M059J (cell line): Measurements from ENCODE around the gene TMEM119. TPM values are rescaled to one million over a fixed set of nuclear protein-coding genes. Genes with fewer than 3 reads are reported as not detected.

Experiments
- DNase-seq: peaks from one replicate; pipeline ENCODE4 v3.0.0-alpha.2; 2012; ENCODE audit warnings: low read depth
- total RNA-seq: library from RNA; depleted of rRNA; stranded (reverse); fragments of >200 nt; shearing (Covaris generic); gene quantifications from 2 replicates; pipeline ENCODE4 v1.2.3, GENCODE V29; 2014

TMEM119 gene
- total RNA-seq, 1 experiment from 2014 or later, result 0.05 TPM

DNA sequence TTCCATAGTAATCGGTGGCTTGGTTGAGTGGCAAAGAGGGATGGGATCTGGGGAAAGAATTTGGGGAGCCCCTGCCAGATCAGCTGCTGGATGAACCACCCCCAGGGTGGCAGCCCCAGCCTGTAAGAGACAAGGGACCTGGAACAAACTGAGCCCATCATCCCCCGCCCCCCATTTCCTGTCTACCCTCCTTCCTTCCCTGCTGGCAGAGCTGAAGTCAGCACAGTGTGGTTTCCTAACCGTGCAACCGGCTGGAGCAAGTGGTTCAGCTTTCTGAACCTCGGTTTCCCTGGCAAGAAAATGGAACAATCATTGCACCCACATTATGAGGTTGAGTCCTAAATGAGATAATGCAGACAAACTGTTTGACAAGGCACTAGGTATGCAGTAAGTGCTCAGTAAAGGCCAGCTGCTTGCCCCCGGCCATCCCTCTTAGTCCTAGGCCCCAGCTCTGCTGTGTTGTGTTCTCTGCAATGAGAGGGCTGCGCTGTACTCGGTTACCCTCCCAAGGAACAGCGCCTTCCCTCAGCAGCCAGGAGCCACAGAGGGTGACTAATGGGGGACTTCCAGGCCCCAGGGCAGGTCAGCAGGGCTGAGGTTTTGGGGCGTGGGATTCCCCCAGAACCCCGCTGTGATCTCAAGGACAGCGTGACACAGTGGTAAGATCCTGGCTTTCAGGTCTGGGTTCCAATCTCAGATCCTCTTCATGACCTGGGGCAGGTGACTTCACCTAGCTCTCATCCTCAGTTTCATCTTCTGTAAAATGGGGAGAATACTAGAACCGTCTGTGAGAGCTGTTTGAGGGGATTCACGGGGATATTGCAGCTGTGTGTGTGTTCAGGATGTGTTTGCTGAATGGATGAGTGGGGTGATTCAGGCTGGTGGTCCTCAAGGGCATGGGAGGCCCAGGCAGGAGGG, 19.3 kb upstream of the TMEM119 start:
- peak; percentile 84 for DNase-seq

DNA sequence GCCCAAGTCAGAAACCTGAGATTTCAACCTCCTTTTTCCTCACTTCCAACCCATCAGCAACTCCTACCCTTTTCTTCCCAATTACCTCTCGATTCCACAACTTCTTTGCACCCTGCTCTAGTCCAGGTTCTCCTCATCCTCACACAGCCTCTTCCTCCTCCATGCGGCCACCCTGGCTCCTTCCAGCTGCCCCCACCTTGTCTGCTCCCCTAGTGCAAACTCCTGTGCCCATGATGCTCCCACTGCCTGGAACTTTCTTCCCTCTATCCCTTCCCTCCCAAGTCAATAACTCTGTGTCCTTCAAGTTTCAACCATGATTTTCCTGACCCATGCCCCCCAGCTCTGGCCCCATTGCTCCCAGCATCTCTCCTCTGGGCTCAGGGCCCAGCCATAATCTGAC, 18.5 kb upstream of the TMEM119 start:
- no peak for DNase-seq

DNA sequence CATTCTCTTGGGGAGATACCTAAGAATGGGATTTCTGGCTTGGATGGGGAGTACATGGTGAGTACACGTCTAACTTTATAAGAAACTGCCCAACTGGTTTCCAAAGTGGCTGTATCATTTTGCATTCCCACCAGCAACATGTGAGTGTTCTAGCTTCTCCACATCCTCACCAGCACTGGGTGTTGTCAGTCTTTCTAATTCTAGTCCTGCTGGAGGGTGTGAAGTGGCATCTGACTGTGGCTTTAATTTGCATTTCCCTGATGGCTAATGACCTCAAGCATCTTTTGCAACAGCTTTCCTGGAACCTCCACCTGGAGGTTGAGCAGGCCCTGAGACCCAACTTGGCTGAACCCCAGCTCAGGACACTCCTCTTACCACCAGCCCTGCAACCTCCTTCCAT, 18.0 kb upstream of the TMEM119 start:
- DNase-seq, result no peak

DNA sequence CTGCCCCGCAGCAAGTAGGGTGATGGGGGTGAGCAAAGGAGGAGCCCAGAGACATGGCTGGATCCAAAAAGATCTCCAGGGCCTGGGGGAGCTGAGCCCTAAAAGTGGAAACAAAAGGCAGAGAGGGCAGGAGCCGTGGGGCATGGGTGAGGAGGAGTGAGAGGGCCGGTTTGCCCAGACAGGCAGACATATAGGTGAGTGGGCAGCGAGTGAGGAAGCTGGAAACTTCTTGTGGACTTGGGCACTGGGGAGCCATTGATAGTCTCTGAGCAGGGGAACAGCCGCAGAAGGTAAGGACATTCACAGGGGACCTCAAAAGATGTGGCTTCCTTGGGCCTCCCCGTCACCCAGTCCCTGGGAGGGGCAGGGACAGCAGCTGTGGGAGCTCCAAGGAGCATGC, 16.8 kb upstream of the TMEM119 start:
- DNase-seq, result no peak

DNA sequence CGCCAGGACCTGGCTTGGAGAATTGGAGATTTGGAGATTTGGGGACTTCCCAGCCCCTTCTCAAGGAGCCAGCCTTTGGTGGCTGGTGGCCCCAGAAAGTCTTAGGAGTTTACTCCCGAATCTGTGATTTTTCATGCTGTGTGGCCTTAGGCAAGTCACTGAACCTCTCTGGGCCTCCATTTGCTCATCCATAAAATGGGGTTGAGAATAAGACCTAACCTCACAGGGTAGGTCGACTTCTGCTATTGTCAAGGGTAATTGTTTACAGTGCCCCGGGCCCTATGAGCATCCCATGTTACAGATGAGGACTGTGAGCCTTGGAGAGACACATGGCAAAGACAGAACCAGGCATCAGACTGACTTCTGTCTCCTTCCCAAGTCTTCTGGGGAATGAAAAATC, 16.2 kb upstream of the TMEM119 start:
- no peak for DNase-seq

DNA sequence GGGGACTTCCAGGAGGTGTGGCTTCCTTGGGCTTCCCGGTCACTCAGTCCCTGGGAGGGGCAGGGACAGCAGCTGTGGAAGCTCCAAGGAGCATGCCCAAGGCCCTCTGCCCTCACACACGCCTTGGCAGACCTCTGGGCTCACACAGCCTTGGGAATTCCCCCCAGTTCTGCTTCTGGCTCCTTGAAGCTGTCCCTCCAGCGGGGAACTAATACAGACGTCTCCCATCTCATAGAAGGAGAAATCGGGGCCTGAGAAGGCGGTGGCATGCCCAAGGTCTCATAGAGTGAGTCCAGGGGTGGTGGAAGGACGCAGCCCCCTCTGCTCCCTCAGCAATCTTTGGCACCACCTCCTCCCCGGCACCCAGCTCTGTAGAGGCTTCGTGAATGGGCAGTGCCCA, 15.7 kb upstream of the TMEM119 start:
- peak; percentile 63 for DNase-seq

DNA sequence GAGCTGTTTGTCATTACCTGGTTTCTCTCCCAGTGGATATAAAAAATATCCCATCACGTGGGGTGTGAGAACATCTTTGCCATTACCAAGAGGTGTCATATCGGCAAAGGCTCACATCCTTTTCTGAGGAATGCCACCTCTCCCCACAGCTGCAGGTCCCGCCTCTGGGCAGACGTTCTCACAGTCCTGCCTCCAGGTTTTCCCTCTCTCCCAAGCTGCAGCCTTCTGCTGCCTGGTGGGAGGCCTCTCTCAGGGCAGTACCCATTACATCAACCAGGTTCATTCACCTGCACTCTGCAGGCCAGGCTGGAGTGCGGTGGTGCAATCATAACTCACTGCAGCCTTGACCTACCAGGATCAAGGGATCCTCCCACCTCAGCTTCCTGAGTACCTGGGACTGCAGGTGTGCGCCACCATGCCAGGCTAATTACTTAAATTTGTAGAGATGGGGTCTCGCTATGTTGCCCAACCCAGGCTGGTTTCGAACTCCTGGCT, 15.0 kb upstream of the TMEM119 start:
- DNase-seq, result peak; percentile 31

DNA sequence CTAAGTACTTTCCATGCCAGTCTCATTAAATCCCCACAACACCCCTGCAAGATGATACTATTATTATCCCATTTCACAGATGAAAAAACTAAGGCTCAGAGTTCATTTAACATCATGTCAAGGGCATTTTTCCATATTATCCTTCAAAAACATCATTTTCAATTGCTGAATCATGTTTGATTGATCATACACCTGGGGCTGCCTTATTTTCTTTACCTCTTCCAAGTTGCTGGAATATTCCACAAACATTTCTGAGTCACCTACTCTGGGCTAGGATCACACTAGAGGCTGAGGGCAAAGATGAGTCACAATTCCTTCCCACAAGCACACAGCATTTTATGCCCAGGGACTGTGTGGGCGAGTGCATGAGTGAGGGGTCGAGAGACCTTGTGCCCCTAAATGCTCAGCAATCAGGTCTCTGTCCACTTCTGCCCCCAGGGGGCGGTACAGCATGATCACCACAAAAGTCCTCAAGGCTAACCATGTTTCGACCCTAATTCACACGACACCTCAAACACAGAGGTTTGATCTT, 14.1 kb upstream of the TMEM119 start:
- DNase-seq, result peak; percentile 94

DNA sequence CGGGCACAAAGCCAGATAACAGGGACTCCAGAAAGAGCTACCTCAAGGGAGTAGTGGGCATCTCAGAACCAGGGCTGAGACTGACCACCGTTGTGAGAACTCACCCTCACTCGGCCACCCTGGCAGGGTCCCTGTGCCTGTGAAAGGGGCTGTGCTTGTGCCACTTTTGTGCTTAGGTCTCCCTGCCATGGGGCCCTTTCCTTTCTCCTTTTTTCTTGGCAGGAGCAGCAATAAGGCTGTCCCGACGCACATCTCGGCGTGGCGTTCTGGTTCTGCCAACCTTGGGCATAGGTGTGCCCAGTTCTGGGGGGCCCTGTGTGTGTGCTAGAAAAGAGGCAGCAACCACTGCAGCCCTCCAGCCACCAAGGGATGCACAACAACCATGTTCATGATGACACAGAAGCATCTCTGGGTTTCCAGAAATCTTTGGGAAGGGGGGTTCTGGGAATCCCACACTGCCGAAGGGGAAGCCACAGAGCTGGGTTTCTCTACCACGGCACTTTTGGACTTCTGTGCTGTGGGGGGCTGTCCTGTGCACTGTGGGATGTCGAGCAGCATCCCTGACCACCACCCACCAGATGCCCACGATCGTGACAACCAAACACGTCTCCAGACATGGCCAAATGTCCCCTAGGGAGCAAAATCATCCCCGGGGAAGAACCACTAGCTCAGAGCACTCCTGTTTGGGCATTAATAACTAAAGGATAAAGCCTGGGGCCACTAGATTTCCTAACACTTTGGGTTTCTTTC, 13.1 kb upstream of the TMEM119 start:
- no peak for DNase-seq

DNA sequence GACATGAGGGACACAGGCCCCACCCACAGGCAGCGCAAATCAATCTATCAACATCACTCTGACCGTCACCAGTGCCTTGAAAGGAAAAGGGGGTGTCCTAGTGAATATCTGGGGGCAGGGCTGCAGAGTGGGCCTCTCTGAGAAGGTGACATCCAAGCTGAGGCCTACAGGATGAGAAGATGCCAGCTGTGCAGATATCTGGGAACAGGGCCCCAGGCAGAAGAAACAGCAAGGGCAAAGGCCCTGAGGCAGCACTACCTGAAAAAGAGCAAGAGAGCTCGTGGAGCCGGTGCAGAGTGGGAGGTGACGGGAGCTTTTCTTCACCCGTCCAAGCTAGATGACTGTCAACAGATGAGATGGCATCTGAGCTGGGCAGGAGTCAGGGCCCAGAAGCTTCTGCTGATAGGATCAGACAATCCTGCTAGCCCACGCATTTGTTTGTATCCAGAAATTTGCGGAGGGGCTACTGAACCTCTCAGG, 12.5 kb upstream of the TMEM119 start:
- DNase-seq, result no peak

DNA sequence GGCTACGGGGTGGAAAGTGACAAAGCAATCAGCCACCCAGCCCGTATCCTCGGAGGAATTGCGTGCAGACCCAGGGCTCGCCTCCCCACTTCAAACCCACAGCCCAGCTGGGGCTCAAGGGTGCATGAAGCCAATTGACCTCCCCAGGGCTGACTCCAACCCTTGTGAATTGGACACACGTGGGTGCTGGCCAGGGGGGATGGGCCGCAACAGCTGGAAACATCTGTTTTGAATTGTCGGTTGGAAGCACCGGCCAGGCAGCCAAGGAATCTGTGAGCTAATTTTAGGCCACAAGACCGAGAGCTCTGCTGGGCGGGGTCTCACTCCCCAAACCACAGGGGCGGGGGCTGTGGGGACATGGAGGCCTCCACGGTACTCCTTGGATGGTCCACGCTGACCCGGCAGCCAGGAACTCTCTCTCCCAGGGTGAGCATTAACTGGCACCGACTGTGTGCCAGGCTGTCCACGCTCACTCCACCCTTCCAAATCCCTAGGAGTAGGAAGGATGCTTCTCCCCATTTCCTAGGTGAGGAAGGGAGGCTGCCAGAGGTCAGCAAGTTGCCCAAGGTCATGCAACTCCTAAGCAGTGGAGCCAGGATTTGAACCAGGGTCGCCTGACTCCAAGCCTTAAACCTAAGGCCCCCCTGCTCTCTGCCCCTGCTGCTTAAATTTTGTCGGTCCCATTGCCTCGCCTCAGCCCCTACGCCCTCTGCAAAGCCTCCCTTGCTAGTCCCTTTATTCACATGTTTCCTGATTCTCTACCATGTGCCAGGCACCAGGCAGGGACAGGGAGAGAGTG, 11.9 kb upstream of the TMEM119 start:
- no peak for DNase-seq

DNA sequence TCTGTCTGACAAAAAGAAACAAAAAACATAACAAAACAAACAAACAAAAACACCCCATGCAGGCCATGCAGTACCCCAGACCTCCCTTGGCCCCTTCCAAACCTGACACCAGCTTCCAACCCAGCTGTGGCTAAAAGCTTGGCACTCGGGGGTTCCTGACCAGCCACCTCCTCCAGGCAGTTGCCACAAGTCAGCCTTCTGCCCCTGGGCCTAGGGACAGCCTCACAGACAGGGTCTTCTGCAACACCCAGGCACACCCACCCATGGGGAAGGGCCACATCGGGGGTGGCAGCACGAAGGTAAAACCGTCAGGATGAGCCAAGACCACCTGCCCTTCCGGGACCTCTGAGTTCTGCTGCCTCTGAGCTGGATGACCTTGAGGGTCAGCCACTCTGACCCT, 10.7 kb upstream of the TMEM119 start:
- no peak for DNase-seq

DNA sequence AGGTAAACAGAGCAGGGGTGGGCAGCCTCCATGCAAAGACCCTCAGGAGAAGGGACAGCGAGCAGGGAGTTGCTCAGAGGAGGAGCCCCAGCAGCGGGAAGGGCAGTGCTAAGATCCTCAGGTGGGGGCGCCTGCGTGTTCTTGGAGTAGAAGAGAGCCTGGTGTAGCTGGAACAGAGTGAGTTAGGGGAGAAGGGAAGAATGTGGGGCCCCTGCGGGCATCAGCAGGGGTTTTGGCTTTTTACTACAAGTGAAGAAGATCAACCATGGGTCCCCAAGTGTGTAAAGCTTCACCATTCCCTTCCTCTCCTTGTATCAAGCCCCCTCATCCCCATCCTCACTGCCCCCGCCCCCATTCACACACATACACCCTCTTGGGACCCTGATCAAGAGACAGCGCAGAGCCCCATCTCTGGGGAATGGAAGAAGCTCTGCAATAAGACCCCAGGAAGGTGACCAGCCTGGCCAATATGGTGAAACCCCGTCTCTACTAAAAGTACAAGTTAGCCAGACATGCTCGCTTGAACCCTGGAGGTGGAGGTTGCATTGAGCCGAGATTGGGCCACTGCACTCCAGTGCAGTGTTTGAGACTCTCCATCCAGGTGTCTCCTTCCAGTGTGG, 10.2 kb upstream of the TMEM119 start:
- no peak for DNase-seq

DNA sequence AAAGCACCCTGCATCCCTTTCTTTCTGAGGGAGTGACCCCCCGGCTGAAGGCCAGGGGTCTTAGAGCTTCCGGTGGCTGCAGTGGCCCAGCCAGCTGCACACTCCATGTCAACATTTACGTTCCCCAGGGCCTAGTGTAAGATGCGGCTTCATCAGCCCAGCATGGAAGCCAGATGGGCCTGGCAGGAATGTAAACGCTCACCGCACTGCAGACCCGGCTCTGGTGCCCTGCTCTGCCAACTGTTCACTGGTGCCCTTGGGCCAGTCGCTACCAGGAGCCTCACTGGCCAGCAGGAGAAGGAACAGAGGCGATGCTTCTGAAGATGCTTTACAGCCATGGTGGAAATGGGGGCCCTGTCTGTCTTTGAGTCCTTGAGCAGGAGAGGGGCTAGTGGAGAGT, 8.6 kb upstream of the TMEM119 start:
- no peak for DNase-seq

DNA sequence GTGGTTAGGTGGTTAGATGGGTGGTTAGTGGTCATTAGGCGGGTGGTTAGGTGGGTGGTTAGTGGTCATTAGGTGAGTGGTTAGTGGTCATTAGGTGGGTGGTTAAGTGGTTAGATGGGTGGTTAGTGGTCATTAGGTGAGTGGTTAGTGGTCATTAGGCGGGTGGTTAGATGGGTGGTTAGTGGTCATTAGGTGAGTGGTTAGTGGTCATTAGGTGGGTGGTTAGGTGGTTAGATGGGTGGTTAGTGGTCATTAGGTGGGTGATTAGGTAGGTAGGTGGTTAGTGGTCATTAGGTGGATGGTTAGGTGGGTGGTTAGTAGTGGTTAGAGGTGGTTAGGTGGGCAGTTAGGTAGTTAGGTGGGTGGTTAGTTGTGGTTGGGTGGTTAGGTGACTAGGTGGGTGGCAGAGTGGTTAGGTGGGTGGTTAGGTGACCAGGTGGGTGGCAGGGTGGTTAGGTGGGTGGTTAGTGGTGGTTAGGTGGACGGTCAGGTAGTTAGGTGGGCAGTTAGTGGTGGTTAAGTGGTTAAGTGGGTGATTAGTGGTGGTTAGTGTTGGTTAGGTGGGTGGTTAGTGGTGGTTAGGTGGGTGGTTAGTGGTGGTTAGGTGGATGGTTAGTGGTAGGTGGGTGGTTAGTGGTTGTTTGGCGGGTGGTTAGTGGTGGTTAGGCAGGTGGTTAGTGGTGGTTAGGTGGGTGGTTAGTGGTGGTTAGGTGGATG, 8.0 kb upstream of the TMEM119 start:
- no peak for DNase-seq

DNA sequence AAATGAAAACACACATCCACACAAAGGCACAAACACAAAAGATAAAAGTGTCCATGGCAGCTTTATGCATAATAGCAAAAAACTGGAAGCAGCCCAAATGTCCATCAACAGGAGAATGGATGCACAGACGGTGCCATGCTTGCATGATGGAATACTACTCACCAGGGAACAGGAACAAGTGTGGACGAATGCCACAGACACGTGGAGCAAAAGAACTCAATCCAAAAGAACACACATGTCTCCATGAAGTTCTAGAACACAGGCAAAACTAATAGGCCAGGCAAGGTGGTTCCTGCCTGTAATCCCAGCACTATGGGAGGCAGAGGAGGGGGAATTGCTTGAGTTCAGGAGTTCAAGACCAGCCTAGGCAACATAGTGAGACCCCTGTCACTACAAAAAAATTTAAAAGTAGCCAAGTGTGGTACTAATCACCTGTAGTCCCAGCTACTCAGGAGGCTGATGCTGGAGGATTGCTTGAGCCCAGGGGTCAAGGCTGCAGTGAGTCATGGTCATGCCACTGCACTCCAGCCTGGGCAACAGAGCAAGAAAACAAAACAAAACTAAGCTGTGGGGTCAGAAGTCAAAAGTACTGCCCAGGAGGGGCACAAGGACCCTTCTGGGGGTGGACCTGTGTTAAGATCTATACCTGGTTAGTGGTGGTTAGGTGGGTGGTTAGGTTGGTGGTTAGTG, 7.3 kb upstream of the TMEM119 start:
- peak; percentile 72 for DNase-seq

DNA sequence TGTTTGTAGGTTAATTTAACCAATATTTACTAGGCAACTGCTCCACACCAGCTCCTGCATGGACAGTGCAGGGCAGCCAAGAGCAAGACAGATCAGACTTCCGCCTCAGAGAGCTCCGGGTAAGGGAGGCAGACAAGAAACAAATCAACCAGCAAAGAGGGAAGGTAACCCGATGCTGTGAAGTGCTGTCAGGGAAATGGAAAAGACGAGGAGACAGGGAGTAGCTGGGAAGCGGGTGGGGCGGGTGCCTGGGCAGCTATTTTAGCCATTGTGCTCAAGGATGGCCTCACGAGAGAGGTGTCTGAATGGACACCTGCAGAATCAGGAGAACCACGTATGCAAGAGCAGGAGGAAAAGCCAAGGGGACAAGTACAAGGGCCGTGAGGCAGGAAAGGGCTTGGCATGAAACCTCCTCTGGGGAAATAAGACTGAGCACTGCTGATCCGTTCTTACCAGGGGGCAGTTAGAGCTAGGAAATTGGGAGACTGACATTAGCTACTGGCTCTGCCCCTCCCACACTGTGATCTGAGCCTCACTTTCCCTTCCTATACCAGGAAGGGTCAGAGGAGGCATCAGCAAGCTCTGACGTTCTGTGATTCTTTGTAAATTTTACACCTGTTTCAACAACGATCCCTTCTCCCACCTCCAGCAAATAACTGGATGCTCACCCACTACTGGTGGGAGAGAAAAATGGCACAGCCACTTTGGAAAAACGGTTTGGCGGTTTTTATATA, 6.5 kb upstream of the TMEM119 start:
- DNase-seq, result no peak

DNA sequence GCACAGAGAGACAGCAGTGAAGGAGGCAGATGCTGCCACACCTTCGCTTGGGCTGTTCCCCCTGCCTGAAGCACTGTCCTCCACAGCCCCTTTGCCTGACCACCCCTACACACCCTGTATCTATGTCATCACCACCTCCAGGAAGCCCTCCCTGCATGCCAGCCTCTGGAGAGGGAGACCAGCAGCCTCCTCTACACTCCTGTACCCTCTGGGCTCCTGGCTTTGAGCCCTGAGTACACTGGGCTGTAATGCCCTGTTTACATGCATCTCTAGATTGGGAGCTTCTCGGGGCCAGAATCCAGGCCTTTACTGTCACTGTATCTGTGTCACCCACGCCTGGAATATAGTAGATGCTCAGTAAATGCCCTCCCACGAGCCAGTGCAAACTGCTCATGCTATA, 5.9 kb upstream of the TMEM119 start:
- DNase-seq, result no peak
